Measurements from ENCODE around the gene MAMDC4.

The MAMDC4 gene

GRCh38 chr9:136846376-136847087 lies 5.6 kb upstream of the MAMDC4 start:
- peak overlapping the region; percentile 79 for H4K91ac ChIP-seq (ENCODE audit: low read depth, low read length)
- DNase-seq, result peak in 1 of 2 donors; percentile 34
- no peak overlapping the region for H2AK5ac ChIP-seq (ENCODE audit: low read length)
- H2BK5ac ChIP-seq (ENCODE audit: low read depth, low read length, poor library complexity), result peak overlapping the region; percentile 3
- peak overlapping the region; percentile 1 for H3K4ac ChIP-seq (ENCODE audit: low read depth, low read length)
- H4K12ac ChIP-seq (ENCODE audit: low read depth, low read length), result peak overlapping the region; percentile 59
- H3K23ac ChIP-seq (ENCODE audit: low read length), result no peak overlapping the region
- peak overlapping the region; percentile 75 for H2AFZ ChIP-seq (ENCODE audit: insufficient read depth, low read length, poor library complexity)
- peaks cover 9% of the 10 kb centered on the region for H3K79me2 ChIP-seq (ENCODE audit: control insufficient read depth, insufficient read depth, low read length, poor library complexity)
- peaks cover 14 to 16% of the 10 kb centered on the region in 2 experiments for H3K36me3 ChIP-seq (ENCODE audit: control insufficient read depth in 1 of 2, insufficient read depth in 2 of 2, low read length in 2 of 2)
- H3K9ac ChIP-seq (ENCODE audit: low read length), result no peak overlapping the region
- no peak overlapping the region for H3K27ac ChIP-seq (ENCODE audit: low read depth, low read length)
- H3K18ac ChIP-seq (ENCODE audit: low read length), result peak overlapping the region; percentile 16
- peak overlapping the region; percentile 63 for H3K4me2 ChIP-seq (ENCODE audit: low read length)
- no peak overlapping the region for H2BK120ac ChIP-seq (ENCODE audit: insufficient read depth, low read length, poor library complexity)
- no CpG with 5 or more reads among the region's 98 CpGs for WGBS (ENCODE audit: extremely low coverage, insufficient coverage, insufficient read length)
- H2BK12ac ChIP-seq (ENCODE audit: low read length), result no peak overlapping the region
- H3K79me1 ChIP-seq (ENCODE audit: low read length), result peaks cover 22% of the 10 kb centered on the region
- H3K14ac ChIP-seq (ENCODE audit: low read length), result peak overlapping the region; percentile 65
- H4K8ac ChIP-seq (ENCODE audit: low read depth, low read length), result peak overlapping the region; percentile 23
- peaks cover 4% of the 10 kb centered on the region for H3K27me3 ChIP-seq (ENCODE audit: insufficient read depth, low read length)
- H3K4me3 ChIP-seq (ENCODE audit: low read depth, low read length), result peak overlapping the region; percentile 60
- peaks cover 19 to 20% of the 10 kb centered on the region in 2 experiments for H3K4me1 ChIP-seq (ENCODE audit: control insufficient read depth in 1 of 2, insufficient read depth in 2 of 2, low read length in 2 of 2)
- H3K9me3 ChIP-seq (ENCODE audit: insufficient read depth, low read depth, low read length), result peaks cover 25% of the 10 kb centered on the region

DNA sequence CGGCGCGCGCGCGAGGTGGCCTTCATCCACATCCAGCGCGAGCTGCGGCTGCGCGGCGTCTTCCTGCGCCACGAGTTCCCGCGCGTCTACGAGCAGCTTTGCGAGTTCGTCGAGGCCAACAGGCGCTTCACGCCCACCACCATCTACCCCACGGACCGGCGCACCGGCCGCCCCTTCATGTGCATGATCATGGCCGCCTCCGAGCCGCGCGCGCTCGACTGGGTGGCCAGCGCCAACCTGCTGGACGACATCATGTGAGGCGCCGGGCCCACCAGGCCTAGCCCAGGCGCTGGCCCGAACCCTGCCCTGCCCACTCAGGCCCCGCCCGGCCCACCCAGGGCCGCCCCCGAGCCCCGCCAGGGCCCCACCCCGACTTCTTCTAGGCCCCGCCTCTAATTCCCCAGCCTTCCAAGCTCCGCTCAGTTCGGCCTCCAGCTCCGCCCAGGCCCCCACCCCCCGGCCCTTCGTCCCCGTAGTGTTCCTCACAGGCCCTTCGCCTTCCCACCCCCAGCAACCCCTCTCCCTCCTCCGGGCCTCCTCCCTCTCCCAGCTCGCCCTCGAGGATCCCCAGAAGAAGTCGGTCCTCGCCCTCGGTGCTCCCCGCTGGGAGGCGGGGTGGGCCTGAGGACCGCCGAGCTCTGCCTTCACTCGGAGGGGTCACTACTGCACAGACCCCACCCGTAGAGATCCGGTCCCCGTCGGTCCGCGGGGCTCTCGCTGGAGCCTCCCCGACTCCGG lies 4.9 kb upstream of the MAMDC4 start:
- H3K14ac ChIP-seq (ENCODE audit: low read length), result peak overlapping the region; percentile 65
- H4K91ac ChIP-seq (ENCODE audit: low read depth, low read length), result peak overlapping the region; percentile 84
- peaks cover 19 to 20% of the 10 kb centered on the region in 2 experiments for H3K4me1 ChIP-seq (ENCODE audit: control insufficient read depth in 1 of 2, insufficient read depth in 2 of 2, low read length in 2 of 2)
- H2BK5ac ChIP-seq (ENCODE audit: low read depth, low read length, poor library complexity), result peak overlapping the region; percentile 8
- H2AFZ ChIP-seq (ENCODE audit: insufficient read depth, low read length, poor library complexity), result peak overlapping the region; percentile 75
- H3K79me1 ChIP-seq (ENCODE audit: low read length), result peaks cover 22% of the 10 kb centered on the region
- H3K4me2 ChIP-seq (ENCODE audit: low read length), result peak overlapping the region; percentile 68
- peaks cover 4% of the 10 kb centered on the region for H3K27me3 ChIP-seq (ENCODE audit: insufficient read depth, low read length)
- peak overlapping the region; percentile 90 for H3K27ac ChIP-seq (ENCODE audit: low read depth, low read length)
- peak overlapping the region; percentile 59 for H4K12ac ChIP-seq (ENCODE audit: low read depth, low read length)
- H3K9me3 ChIP-seq (ENCODE audit: insufficient read depth, low read depth, low read length), result peaks cover 25% of the 10 kb centered on the region
- H2AK5ac ChIP-seq (ENCODE audit: low read length), result peak overlapping the region; percentile 80
- peaks cover 15 to 20% of the 10 kb centered on the region in 2 experiments for H3K36me3 ChIP-seq (ENCODE audit: control insufficient read depth in 1 of 2, insufficient read depth in 2 of 2, low read length in 2 of 2)
- no peak overlapping the region for H3K23ac ChIP-seq (ENCODE audit: low read length)
- peak overlapping the region; percentile 10 for H3K18ac ChIP-seq (ENCODE audit: low read length)
- H3K4me3 ChIP-seq (ENCODE audit: low read depth, low read length), result peak overlapping the region; percentile 76
- H3K79me2 ChIP-seq (ENCODE audit: control insufficient read depth, insufficient read depth, low read length, poor library complexity), result peaks cover 9% of the 10 kb centered on the region
- peak overlapping the region; percentile 65 for H2BK120ac ChIP-seq (ENCODE audit: insufficient read depth, low read length, poor library complexity)
- H2BK12ac ChIP-seq (ENCODE audit: low read length), result no peak overlapping the region
- DNase-seq, result peak; percentile 50 to 68
- H3K4ac ChIP-seq (ENCODE audit: low read depth, low read length), result peak overlapping the region; percentile 1
- no CpG with 5 or more reads among the region's 75 CpGs for WGBS (ENCODE audit: extremely low coverage, insufficient coverage, insufficient read length)
- peak overlapping the region; percentile 23 for H4K8ac ChIP-seq (ENCODE audit: low read depth, low read length)
- H3K9ac ChIP-seq (ENCODE audit: low read length), result peak overlapping the region; percentile 31

GRCh38 chr9:136847826-136848392 lies 4.2 kb upstream of the MAMDC4 start:
- H2AFZ ChIP-seq (ENCODE audit: insufficient read depth, low read length, poor library complexity), result peak overlapping the region; percentile 67
- H3K36me3 ChIP-seq (ENCODE audit: control insufficient read depth in 1 of 2, insufficient read depth in 2 of 2, low read length in 2 of 2), result peaks cover 15 to 20% of the 10 kb centered on the region in 2 experiments
- H3K27me3 ChIP-seq (ENCODE audit: insufficient read depth, low read length), result peaks cover 4% of the 10 kb centered on the region
- peak overlapping the region; percentile 1 for H3K4ac ChIP-seq (ENCODE audit: low read depth, low read length)
- peak overlapping the region; percentile 10 for H4K12ac ChIP-seq (ENCODE audit: low read depth, low read length)
- peak overlapping the region; percentile 84 for H4K91ac ChIP-seq (ENCODE audit: low read depth, low read length)
- H2BK120ac ChIP-seq (ENCODE audit: insufficient read depth, low read length, poor library complexity), result peak overlapping the region; percentile 65
- peak overlapping the region; percentile 68 for H3K4me2 ChIP-seq (ENCODE audit: low read length)
- H3K4me3 ChIP-seq (ENCODE audit: low read depth, low read length), result peak overlapping the region; percentile 76
- peak overlapping the region; percentile 6 for H3K18ac ChIP-seq (ENCODE audit: low read length)
- H2BK12ac ChIP-seq (ENCODE audit: low read length), result no peak overlapping the region
- peak overlapping the region; percentile 59 for H3K9ac ChIP-seq (ENCODE audit: low read length)
- peak overlapping the region; percentile 90 for H3K27ac ChIP-seq (ENCODE audit: low read depth, low read length)
- peaks cover 9% of the 10 kb centered on the region for H3K79me2 ChIP-seq (ENCODE audit: control insufficient read depth, insufficient read depth, low read length, poor library complexity)
- H2AK5ac ChIP-seq (ENCODE audit: low read length), result peak overlapping the region; percentile 77
- no CpG with 5 or more reads among the region's 48 CpGs for WGBS (ENCODE audit: extremely low coverage, insufficient coverage, insufficient read length)
- H3K23ac ChIP-seq (ENCODE audit: low read length), result no peak overlapping the region
- peak overlapping the region; percentile 6 for H3K14ac ChIP-seq (ENCODE audit: low read length)
- DNase-seq, result peak; percentile 86 to 91
- peaks cover 22% of the 10 kb centered on the region for H3K79me1 ChIP-seq (ENCODE audit: low read length)
- H3K4me1 ChIP-seq (ENCODE audit: control insufficient read depth in 1 of 2, insufficient read depth in 2 of 2, low read length in 2 of 2), result peaks cover 19 to 20% of the 10 kb centered on the region in 2 experiments
- peak overlapping the region; percentile 8 for H2BK5ac ChIP-seq (ENCODE audit: low read depth, low read length, poor library complexity)
- peaks cover 26% of the 10 kb centered on the region for H3K9me3 ChIP-seq (ENCODE audit: insufficient read depth, low read depth, low read length)
- H4K8ac ChIP-seq (ENCODE audit: low read depth, low read length), result peak overlapping the region; percentile 5

- no CpG with 5 or more reads among the region's 53 CpGs for WGBS (ENCODE audit: extremely low coverage, insufficient coverage, insufficient read length)
- H3K79me2 ChIP-seq (ENCODE audit: control insufficient read depth, insufficient read depth, low read length, poor library complexity), result peaks cover 9% of the 10 kb centered on the region
Observed at GRCh38 chr9:136848393-136849037, 3.6 kb upstream of the MAMDC4 start.

More at GRCh38 chr9:136848393-136849037, 3.6 kb upstream of the MAMDC4 start:
- peak overlapping the region; percentile 67 for H2AFZ ChIP-seq (ENCODE audit: insufficient read depth, low read length, poor library complexity)
- peak overlapping the region; percentile 10 for H4K12ac ChIP-seq (ENCODE audit: low read depth, low read length)
- peaks cover 22% of the 10 kb centered on the region for H3K79me1 ChIP-seq (ENCODE audit: low read length)
- peak overlapping the region; percentile 88 for H3K18ac ChIP-seq (ENCODE audit: low read length)
- peak overlapping the region; percentile 73 for H3K14ac ChIP-seq (ENCODE audit: low read length)
- peak overlapping the region; percentile 76 for H3K4me3 ChIP-seq (ENCODE audit: low read depth, low read length)
- peak; percentile 30 to 42 for DNase-seq
- peak overlapping the region; percentile 86 for H4K91ac ChIP-seq (ENCODE audit: low read depth, low read length)
- peak overlapping the region; percentile 80 for H3K4me2 ChIP-seq (ENCODE audit: low read length)
- peaks cover 19 to 20% of the 10 kb centered on the region in 2 experiments for H3K4me1 ChIP-seq (ENCODE audit: control insufficient read depth in 1 of 2, insufficient read depth in 2 of 2, low read length in 2 of 2)
- H2BK12ac ChIP-seq (ENCODE audit: low read length), result no peak overlapping the region
- H3K4ac ChIP-seq (ENCODE audit: low read depth, low read length), result peak overlapping the region; percentile 1
- peak overlapping the region; percentile 57 for H2BK120ac ChIP-seq (ENCODE audit: insufficient read depth, low read length, poor library complexity)
- peak overlapping the region; percentile 81 for H2BK5ac ChIP-seq (ENCODE audit: low read depth, low read length, poor library complexity)
- H2AK5ac ChIP-seq (ENCODE audit: low read length), result peak overlapping the region; percentile 77
- H3K27ac ChIP-seq (ENCODE audit: low read depth, low read length), result peak overlapping the region; percentile 92
- peak overlapping the region; percentile 84 for H3K9ac ChIP-seq (ENCODE audit: low read length)
- H3K23ac ChIP-seq (ENCODE audit: low read length), result no peak overlapping the region
- peak overlapping the region; percentile 75 for H4K8ac ChIP-seq (ENCODE audit: low read depth, low read length)
- H3K27me3 ChIP-seq (ENCODE audit: insufficient read depth, low read length), result peaks cover 4% of the 10 kb centered on the region
- H3K36me3 ChIP-seq (ENCODE audit: control insufficient read depth in 1 of 2, insufficient read depth in 2 of 2, low read length in 2 of 2), result peaks cover 15 to 20% of the 10 kb centered on the region in 2 experiments
- peaks cover 28% of the 10 kb centered on the region for H3K9me3 ChIP-seq (ENCODE audit: insufficient read depth, low read depth, low read length)

All from trophoblast cell (in vitro differentiated cells and primary cell).